A673 (cell line): ENCODE measurements around the gene EFCAB6.

Source experiments
- CTCF ChIP-seq: fragments of 300-800, 200-600 bp; sonication (generic); conservative IDR thresholded peaks from 2 replicates; pipeline ENCODE4 v1.5.1; 2017; ENCODE audit warnings: low read depth, mild to moderate bottlenecking, antibody characterized with exemption, low read length, moderate library complexity, mixed read lengths
- EZH2 ChIP-seq: fragments of 200-600 bp; sonication (generic); IDR thresholded peaks from 2 replicates; pipeline ENCODE4 v1.6.1; 2017; ENCODE audit warnings: borderline replicate concordance, low read depth, mild to moderate bottlenecking, mixed read lengths, antibody characterized with exemption, low read length; ENCODE audit not compliant: poor library complexity, severe bottlenecking

- TF ChIP-seq CTCF: no peak
- no peak for TF ChIP-seq EZH2
Measured at GRCh38 chr22:43642319-43643206, 169.5 kb downstream of the EFCAB6 start.
